GM19324 (cell line): ENCODE data around the gene NLRP6.
"Not testable (repeated sequence)": the region's sequence is repeated elsewhere in the genome, so short reads cannot be mapped to it uniquely, and the experiment has no call there.

Experiments used
- ATAC-seq: cut with Tn5 transposase; IDR thresholded peaks from one replicate; pipeline ENCODE4 v1.9.1; 2021; ENCODE audit warnings: mild to moderate bottlenecking, moderate library complexity; ENCODE audit not compliant: unreplicated experiment, low FRiP score

Gene NLRP6

GRCh38 chr11:317668-318404 lies 39.6 kb downstream of the NLRP6 start:
- peak; percentile 5 for ATAC-seq

GRCh38 chr11:318405-319120 lies 40.4 kb downstream of the NLRP6 start:
- ATAC-seq = peak; percentile 50

- not testable (repeated sequence) for ATAC-seq
These were observed 41.1 kb downstream of the NLRP6 start for GRCh38 chr11:319121-319887.

GRCh38 chr11:319888-320273 lies 41.7 kb downstream of the NLRP6 start:
- ATAC-seq = not testable (repeated sequence)

GRCh38 chr11:324156-324555 lies 45.9 kb downstream of the NLRP6 start:
- ATAC-seq = no peak

- ATAC-seq = not testable (repeated sequence)
These were observed 46.6 kb downstream of the NLRP6 start for GRCh38 chr11:324593-325517.

- no peak for ATAC-seq
These were observed 47.8 kb downstream of the NLRP6 start for GRCh38 chr11:325796-326591.

- no peak for ATAC-seq
These were observed 48.3 kb downstream of the NLRP6 start for GRCh38 chr11:326592-326841.

- ATAC-seq = no peak
These were observed 48.8 kb downstream of the NLRP6 start for GRCh38 chr11:326842-327580.

GRCh38 chr11:327581-327923 lies 49.3 kb downstream of the NLRP6 start:
- ATAC-seq = no peak

GRCh38 chr11:328012-328411 lies 49.8 kb downstream of the NLRP6 start:
- no peak for ATAC-seq

GRCh38 chr11:328516-329100 lies 50.4 kb downstream of the NLRP6 start:
- ATAC-seq = not testable (repeated sequence)

- no peak for ATAC-seq
These were observed 51.7 kb downstream of the NLRP6 start for GRCh38 chr11:329886-330253.

GRCh38 chr11:330307-330693 lies 52.1 kb downstream of the NLRP6 start:
- ATAC-seq = no peak

- ATAC-seq = peak; percentile 61
These were observed 52.6 kb downstream of the NLRP6 start for GRCh38 chr11:330694-331357.

GRCh38 chr11:331358-332060 lies 53.3 kb downstream of the NLRP6 start:
- ATAC-seq = peak; percentile 10

- ATAC-seq = no peak
These were observed 54.7 kb downstream of the NLRP6 start for GRCh38 chr11:332651-333480.
